ENCODE measurements around the gene TPP2. TPM values are rescaled to one million over a fixed set of nuclear protein-coding genes. Genes with fewer than 3 reads are reported as not detected.

Gene TPP2
- total RNA-seq, 1 experiment from 2014 or later: 36.7 TPM

GRCh38 chr13:102688306-102688973, 91.7 kb downstream of the TPP2 start:
- no TSS peak for BruUV-seq (replicated peaks)
- ATAC-seq: no peak
- ChIA-PET RAD21 (ENCODE audit: low non-redundant PET in 1 of 2, low total read pairs in 2 of 2, uncharacterized antibody in 2 of 2, unreplicated experiment in 2 of 2) (no interaction called here), CTCF (no interaction called here), POLR2A (no interaction called here)
- H3K79me2 ChIP-seq (ENCODE audit: insufficient read depth, low read length): no peaks in the 10 kb centered on the region
- peaks cover 7% of the 10 kb centered on the region for H3K27me3 ChIP-seq (ENCODE audit: insufficient read depth, low read length)
- no peak overlapping the region for H3K27ac ChIP-seq (ENCODE audit: low read depth, low read length)
- no peaks in the 10 kb centered on the region for H3K36me3 ChIP-seq (ENCODE audit: control insufficient read depth in 1 of 2, insufficient read depth in 2 of 2, low read length in 2 of 2)
- intact Hi-C loops (cut with micrococcal nuclease): no loop called here
- H3K4me2 ChIP-seq (ENCODE audit: low read length): no peak overlapping the region
- DNase-seq (ENCODE audit: low read depth, low spot score): no peak
- H2AFZ ChIP-seq (ENCODE audit: low read depth, low read length, poor library complexity, severe bottlenecking): no peak overlapping the region
- no peaks in the 10 kb centered on the region for H3K4me1 ChIP-seq (ENCODE audit: control insufficient read depth in 1 of 2, insufficient read depth in 2 of 2, low read length in 2 of 2)
- H3K4me3 ChIP-seq (replicated peaks in 1 of 2; ENCODE audit: low read depth in 1 of 2, low read length in 2 of 2): no peak overlapping the region
- no peaks in the 10 kb centered on the region for H3K9me2 ChIP-seq (ENCODE audit: insufficient read depth)
- H4K20me1 ChIP-seq (ENCODE audit: insufficient read depth): no peaks in the 10 kb centered on the region
- no peak overlapping the region for H3K9ac ChIP-seq (ENCODE audit: low read length)
- TF ChIP-seq ATF3 (IDR thresholded peaks at IDR 0.05): no peak
- TF ChIP-seq ZFX (IDR thresholded peaks at IDR 0.05): no peak
- TF ChIP-seq, protein P1, sequence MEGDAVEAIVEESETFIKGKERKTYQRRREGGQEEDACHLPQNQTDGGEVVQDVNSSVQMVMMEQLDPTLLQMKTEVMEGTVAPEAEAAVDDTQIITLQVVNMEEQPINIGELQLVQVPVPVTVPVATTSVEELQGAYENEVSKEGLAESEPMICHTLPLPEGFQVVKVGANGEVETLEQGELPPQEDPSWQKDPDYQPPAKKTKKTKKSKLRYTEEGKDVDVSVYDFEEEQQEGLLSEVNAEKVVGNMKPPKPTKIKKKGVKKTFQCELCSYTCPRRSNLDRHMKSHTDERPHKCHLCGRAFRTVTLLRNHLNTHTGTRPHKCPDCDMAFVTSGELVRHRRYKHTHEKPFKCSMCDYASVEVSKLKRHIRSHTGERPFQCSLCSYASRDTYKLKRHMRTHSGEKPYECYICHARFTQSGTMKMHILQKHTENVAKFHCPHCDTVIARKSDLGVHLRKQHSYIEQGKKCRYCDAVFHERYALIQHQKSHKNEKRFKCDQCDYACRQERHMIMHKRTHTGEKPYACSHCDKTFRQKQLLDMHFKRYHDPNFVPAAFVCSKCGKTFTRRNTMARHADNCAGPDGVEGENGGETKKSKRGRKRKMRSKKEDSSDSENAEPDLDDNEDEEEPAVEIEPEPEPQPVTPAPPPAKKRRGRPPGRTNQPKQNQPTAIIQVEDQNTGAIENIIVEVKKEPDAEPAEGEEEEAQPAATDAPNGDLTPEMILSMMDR (IDR thresholded peaks at IDR 0.05 in 2 of 3, conservative IDR thresholded peaks at IDR 0.05 in 1 of 3; ENCODE audit: borderline replicate concordance in 1 of 3, insufficient read depth in 1 of 3, low read depth in 2 of 3, low read length in 2 of 3): no peak
- no peak for TF ChIP-seq SIN3A (IDR thresholded peaks at IDR 0.05; ENCODE audit: low read depth)
- no peak for TF ChIP-seq SRF (IDR thresholded peaks at IDR 0.05; ENCODE audit: low read depth)
- TF ChIP-seq RAD21 (IDR thresholded peaks at IDR 0.05; ENCODE audit: low read depth): no peak
- H3K9me3 ChIP-seq (ENCODE audit: control insufficient read depth in 1 of 2, insufficient read depth in 1 of 2, low read depth in 1 of 2, low read length in 2 of 2): no peaks in the 10 kb centered on the region

DNA sequence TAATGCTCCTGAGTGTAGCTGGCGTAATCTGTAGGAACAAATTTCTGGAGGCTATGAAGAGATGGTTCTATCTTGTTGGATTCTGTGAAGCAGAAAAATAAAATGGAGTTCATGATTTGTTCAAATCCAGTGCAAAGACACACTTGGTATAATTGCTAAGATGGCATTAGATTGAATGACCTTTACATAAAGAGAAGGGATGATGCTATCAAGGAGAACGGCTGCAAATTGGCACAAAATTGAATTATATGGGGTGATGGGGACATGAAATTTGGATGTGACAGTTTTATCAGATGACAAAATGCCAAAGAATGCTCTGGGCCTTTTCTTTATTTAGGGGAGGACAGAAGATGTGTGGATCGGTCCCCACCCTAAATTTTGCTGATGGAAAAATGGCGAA, 94.1 kb downstream of the TPP2 start:
- no peak for DNase-seq (ENCODE audit: low read depth, low spot score)
- Histone ChIP-seq H3K9ac (ENCODE audit: low read length) (no peak overlapping the region), H3K4me2 (ENCODE audit: low read length) (no peak overlapping the region), H4K20me1 (ENCODE audit: insufficient read depth) (no peaks in the 10 kb centered on the region), H2AFZ (ENCODE audit: low read depth, low read length, poor library complexity, severe bottlenecking) (no peak overlapping the region), H3K9me2 (ENCODE audit: insufficient read depth) (no peaks in the 10 kb centered on the region), H3K27ac (ENCODE audit: low read depth, low read length) (no peak overlapping the region), H3K4me3 (replicated peaks in 1 of 2; ENCODE audit: low read depth in 1 of 2, low read length in 2 of 2) (no peak overlapping the region), H3K4me1 (ENCODE audit: control insufficient read depth in 1 of 2, insufficient read depth in 2 of 2, low read length in 2 of 2) (no peaks in the 10 kb centered on the region), H3K9me3 (ENCODE audit: control insufficient read depth in 1 of 2, insufficient read depth in 1 of 2, low read depth in 1 of 2, low read length in 2 of 2) (no peaks in the 10 kb centered on the region), H3K36me3 (ENCODE audit: control insufficient read depth in 1 of 2, insufficient read depth in 2 of 2, low read length in 2 of 2) (no peaks in the 10 kb centered on the region), H3K27me3 (ENCODE audit: insufficient read depth, low read length) (peaks cover 30% of the 10 kb centered on the region), H3K79me2 (ENCODE audit: insufficient read depth, low read length) (no peaks in the 10 kb centered on the region)
- RAD21 ChIA-PET (ENCODE audit: low non-redundant PET in 1 of 2, low total read pairs in 2 of 2, uncharacterized antibody in 2 of 2, unreplicated experiment in 2 of 2): no interaction called here
- no TSS peak for BruUV-seq (replicated peaks)
- no peak for ATAC-seq
- TF ChIP-seq SIN3A (IDR thresholded peaks at IDR 0.05; ENCODE audit: low read depth): no peak
- no peak for TF ChIP-seq POLR2AphosphoS5 (IDR thresholded peaks at IDR 0.05; ENCODE audit: low read depth, low read length)
- TF ChIP-seq ZBTB33 (IDR thresholded peaks at IDR 0.05; ENCODE audit: extremely low read depth, insufficient replicate concordance, low read length): no peak
- TF ChIP-seq SRF (IDR thresholded peaks at IDR 0.05; ENCODE audit: low read depth): no peak
- TF ChIP-seq ZNF274 (IDR thresholded peaks at IDR 0.05; ENCODE audit: low read depth, low read length): no peak
- no peak for TF ChIP-seq ELF1 (IDR thresholded peaks at IDR 0.05; ENCODE audit: borderline replicate concordance, low read depth)
- TF ChIP-seq CEBPB (IDR thresholded peaks at IDR 0.05; ENCODE audit: low read depth): no peak
- TF ChIP-seq ATF3 (IDR thresholded peaks at IDR 0.05): no peak
- TF ChIP-seq TCF7L2 (IDR thresholded peaks at IDR 0.05; ENCODE audit: borderline replicate concordance, extremely low read depth, insufficient read depth, insufficient read length): no peak
- POLR2A ChIA-PET: interaction anchor here (0.7 kb wide), 1 partner anchor 101 kb away, joined by 4 read pairs; no protein-coding TSS in a partner anchor
- intact Hi-C loops (cut with micrococcal nuclease): no loop called here
- CTCF ChIA-PET: no interaction called here
